HEK293 (cell line): ENCODE results near the gene S100A13.

Experiments
- ZNF23 ChIP-seq: fragments of 450-650 bp; formaldehyde crosslinking; IDR thresholded peaks from 2 replicates; pipeline ENCODE4 v1.5.1; 2016; ENCODE audit warnings: missing biosample characterization, missing genetic modification characterization, borderline replicate concordance
- ZNF785 ChIP-seq: fragments of 450-650 bp; formaldehyde crosslinking; IDR thresholded peaks from 2 replicates; pipeline ENCODE4 v1.5.1; 2016; ENCODE audit warnings: missing biosample characterization, missing genetic modification characterization
- TF ChIP-seq, protein P1 (sequence below): fragments of 450-650 bp; formaldehyde crosslinking; IDR thresholded peaks from 2 replicates; pipeline ENCODE4 v1.5.1; 2016; ENCODE audit warnings: missing biosample characterization, missing genetic modification characterization

- TF ChIP-seq ZNF23 (tag by site-specific recombination), result no peak
- TF ChIP-seq, protein P1, sequence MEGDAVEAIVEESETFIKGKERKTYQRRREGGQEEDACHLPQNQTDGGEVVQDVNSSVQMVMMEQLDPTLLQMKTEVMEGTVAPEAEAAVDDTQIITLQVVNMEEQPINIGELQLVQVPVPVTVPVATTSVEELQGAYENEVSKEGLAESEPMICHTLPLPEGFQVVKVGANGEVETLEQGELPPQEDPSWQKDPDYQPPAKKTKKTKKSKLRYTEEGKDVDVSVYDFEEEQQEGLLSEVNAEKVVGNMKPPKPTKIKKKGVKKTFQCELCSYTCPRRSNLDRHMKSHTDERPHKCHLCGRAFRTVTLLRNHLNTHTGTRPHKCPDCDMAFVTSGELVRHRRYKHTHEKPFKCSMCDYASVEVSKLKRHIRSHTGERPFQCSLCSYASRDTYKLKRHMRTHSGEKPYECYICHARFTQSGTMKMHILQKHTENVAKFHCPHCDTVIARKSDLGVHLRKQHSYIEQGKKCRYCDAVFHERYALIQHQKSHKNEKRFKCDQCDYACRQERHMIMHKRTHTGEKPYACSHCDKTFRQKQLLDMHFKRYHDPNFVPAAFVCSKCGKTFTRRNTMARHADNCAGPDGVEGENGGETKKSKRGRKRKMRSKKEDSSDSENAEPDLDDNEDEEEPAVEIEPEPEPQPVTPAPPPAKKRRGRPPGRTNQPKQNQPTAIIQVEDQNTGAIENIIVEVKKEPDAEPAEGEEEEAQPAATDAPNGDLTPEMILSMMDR (tag by site-specific recombination), result no peak
- no peak for TF ChIP-seq ZNF785 (tag by site-specific recombination)
Observed at GRCh38 chr1:153609585-153609907, 17.8 kb downstream of the S100A13 start.
